ENCODE results near the gene DYNLT2B.
"Not testable (repeated sequence)": the region's sequence is repeated elsewhere in the genome, so short reads cannot be mapped to it uniquely, and the experiment has no call there.

The DYNLT2B gene

DNA sequence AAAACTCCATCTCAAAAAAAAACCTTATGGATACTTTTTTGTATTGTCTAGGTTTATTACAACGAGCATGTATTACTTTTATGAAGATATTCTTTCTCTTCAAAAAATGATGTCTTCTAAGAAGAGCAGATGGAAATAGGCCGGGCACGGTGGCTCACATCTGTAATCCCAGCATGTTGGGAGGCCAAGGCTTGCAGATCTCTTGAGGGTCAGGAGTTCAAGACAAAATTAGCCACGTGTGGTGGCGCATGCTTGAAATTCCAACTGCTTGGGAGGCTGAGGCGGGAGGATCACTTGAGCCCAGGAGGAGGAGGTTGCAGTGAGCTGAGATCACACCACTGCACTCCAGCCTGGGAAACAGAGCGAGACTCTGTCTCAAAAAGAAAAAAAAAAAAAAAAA lies 4.0 kb downstream of the DYNLT2B start:
- not testable (repeated sequence) for H3K9me3 ChIP-seq (ENCODE audit: control insufficient read depth, low read length); DNase-seq; H3K36me3 ChIP-seq (ENCODE audit: control insufficient read depth, insufficient read depth, low read length); H3K27ac ChIP-seq (ENCODE audit: insufficient read depth, low read length, poor library complexity, severe bottlenecking); H3K4me1 ChIP-seq (ENCODE audit: control insufficient read depth, insufficient read depth, low read length, poor library complexity, severe bottlenecking); H3K27me3 ChIP-seq (replicated peaks; ENCODE audit: control insufficient read depth, insufficient read depth, low read length, poor library complexity, severe bottlenecking); H3K4me3 ChIP-seq (ENCODE audit: insufficient read depth, low read depth, low read length, poor library complexity, severe bottlenecking)

GRCh38 chr3:196302960-196303359 lies 15.1 kb downstream of the DYNLT2B start:
- DNase-seq; H3K36me3 ChIP-seq (ENCODE audit: control insufficient read depth, insufficient read depth, low read length); H3K4me3 ChIP-seq (ENCODE audit: insufficient read depth, low read depth, low read length, poor library complexity, severe bottlenecking); H3K4me1 ChIP-seq (ENCODE audit: control insufficient read depth, insufficient read depth, low read length, poor library complexity, severe bottlenecking); H3K27me3 ChIP-seq (replicated peaks; ENCODE audit: control insufficient read depth, insufficient read depth, low read length, poor library complexity, severe bottlenecking); H3K9me3 ChIP-seq (ENCODE audit: control insufficient read depth, low read length); H3K27ac ChIP-seq (ENCODE audit: insufficient read depth, low read length, poor library complexity, severe bottlenecking): not testable (repeated sequence)

- not testable (repeated sequence) for DNase-seq; H3K4me3 ChIP-seq (ENCODE audit: insufficient read depth, low read depth, low read length, poor library complexity, severe bottlenecking); H3K4me1 ChIP-seq (ENCODE audit: control insufficient read depth, insufficient read depth, low read length, poor library complexity, severe bottlenecking); H3K27ac ChIP-seq (ENCODE audit: insufficient read depth, low read length, poor library complexity, severe bottlenecking); H3K9me3 ChIP-seq (ENCODE audit: control insufficient read depth, low read length); H3K36me3 ChIP-seq (ENCODE audit: control insufficient read depth, insufficient read depth, low read length); H3K27me3 ChIP-seq (replicated peaks; ENCODE audit: control insufficient read depth, insufficient read depth, low read length, poor library complexity, severe bottlenecking)
Measured at GRCh38 chr3:196302551-196302950, 15.5 kb downstream of the DYNLT2B start.

DNA sequence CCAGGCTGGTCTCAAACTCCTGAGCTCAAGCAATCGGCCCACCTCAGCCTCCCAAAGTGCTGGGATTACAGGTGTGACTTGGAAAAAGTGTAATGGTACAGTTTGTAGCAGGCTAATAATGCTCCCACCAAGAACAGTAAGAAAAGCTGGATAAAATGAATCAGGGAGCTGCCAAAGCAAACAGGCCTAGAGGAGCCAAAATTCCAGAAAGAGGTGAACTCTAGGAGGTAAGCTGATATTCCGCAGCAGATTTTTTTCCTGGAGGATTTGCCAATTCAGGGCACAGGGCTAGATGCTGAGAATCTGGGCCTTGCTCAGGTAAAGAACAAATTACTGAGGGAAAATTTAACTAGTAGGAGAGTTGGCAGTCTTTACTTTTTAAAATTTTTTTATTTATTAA lies 19.5 kb downstream of the DYNLT2B start:
- H3K27ac ChIP-seq (ENCODE audit: insufficient read depth, low read length, poor library complexity, severe bottlenecking) = no peak overlapping the region
- H3K4me3 ChIP-seq (ENCODE audit: insufficient read depth, low read depth, low read length, poor library complexity, severe bottlenecking) = no peak overlapping the region
- H3K9me3 ChIP-seq (ENCODE audit: control insufficient read depth, low read length) = no peaks in the 10 kb centered on the region
- H3K36me3 ChIP-seq (ENCODE audit: control insufficient read depth, insufficient read depth, low read length) = no peaks in the 10 kb centered on the region
- no peak for DNase-seq
- H3K27me3 ChIP-seq (replicated peaks; ENCODE audit: control insufficient read depth, insufficient read depth, low read length, poor library complexity, severe bottlenecking) = no peaks in the 10 kb centered on the region
- no peaks in the 10 kb centered on the region for H3K4me1 ChIP-seq (ENCODE audit: control insufficient read depth, insufficient read depth, low read length, poor library complexity, severe bottlenecking)

- Histone ChIP-seq H3K27me3 (replicated peaks; ENCODE audit: control insufficient read depth, insufficient read depth, low read length, poor library complexity, severe bottlenecking) (no peaks in the 10 kb centered on the region), H3K27ac (ENCODE audit: insufficient read depth, low read length, poor library complexity, severe bottlenecking) (no peak overlapping the region), H3K9me3 (ENCODE audit: control insufficient read depth, low read length) (no peaks in the 10 kb centered on the region), H3K36me3 (ENCODE audit: control insufficient read depth, insufficient read depth, low read length) (no peaks in the 10 kb centered on the region), H3K4me3 (ENCODE audit: insufficient read depth, low read depth, low read length, poor library complexity, severe bottlenecking) (no peak overlapping the region), H3K4me1 (ENCODE audit: control insufficient read depth, insufficient read depth, low read length, poor library complexity, severe bottlenecking) (no peaks in the 10 kb centered on the region)
- no peak for DNase-seq
Measured at GRCh38 chr3:196292286-196292923, 25.6 kb downstream of the DYNLT2B start.

- H3K4me1 ChIP-seq (ENCODE audit: control insufficient read depth, insufficient read depth, low read length, poor library complexity, severe bottlenecking) = peaks cover 15% of the 10 kb centered on the region
- no peaks in the 10 kb centered on the region for H3K27me3 ChIP-seq (replicated peaks; ENCODE audit: control insufficient read depth, insufficient read depth, low read length, poor library complexity, severe bottlenecking)
- peak overlapping the region; percentile 83 for H3K4me3 ChIP-seq (ENCODE audit: insufficient read depth, low read depth, low read length, poor library complexity, severe bottlenecking)
- peak overlapping the region; percentile 78 for H3K27ac ChIP-seq (ENCODE audit: insufficient read depth, low read length, poor library complexity, severe bottlenecking)
- DNase-seq = peak in 1 of 3 donors; percentile 34
- no peaks in the 10 kb centered on the region for H3K36me3 ChIP-seq (ENCODE audit: control insufficient read depth, insufficient read depth, low read length)
- H3K9me3 ChIP-seq (ENCODE audit: control insufficient read depth, low read length) = no peaks in the 10 kb centered on the region
Measured at GRCh38 chr3:196288141-196288460, 29.9 kb downstream of the DYNLT2B start.

- no peaks in the 10 kb centered on the region for H3K27me3 ChIP-seq (replicated peaks; ENCODE audit: control insufficient read depth, insufficient read depth, low read length, poor library complexity, severe bottlenecking)
- H3K27ac ChIP-seq (ENCODE audit: insufficient read depth, low read length, poor library complexity, severe bottlenecking) = peak within 1 kb of the TSS; percentile 78
- DNase-seq = peak; percentile 57 to 68 (median 62)
- no peaks in the 10 kb centered on the region for H3K9me3 ChIP-seq (ENCODE audit: control insufficient read depth, low read length)
- no peaks in the 10 kb centered on the region for H3K36me3 ChIP-seq (ENCODE audit: control insufficient read depth, insufficient read depth, low read length)
- H3K4me3 ChIP-seq (ENCODE audit: insufficient read depth, low read depth, low read length, poor library complexity, severe bottlenecking) = peak within 1 kb of the TSS; percentile 83
- peaks cover 15% of the 10 kb centered on the region for H3K4me1 ChIP-seq (ENCODE audit: control insufficient read depth, insufficient read depth, low read length, poor library complexity, severe bottlenecking)
Measured at GRCh38 chr3:196287440-196288140, 30.4 kb downstream of the DYNLT2B start, which contains the start of gene PCYT1A. TSS of gene PCYT1A (minus strand) at chr3:196287726. CDS start at chr3:196270531, 17,195 bp downstream.

DNA sequence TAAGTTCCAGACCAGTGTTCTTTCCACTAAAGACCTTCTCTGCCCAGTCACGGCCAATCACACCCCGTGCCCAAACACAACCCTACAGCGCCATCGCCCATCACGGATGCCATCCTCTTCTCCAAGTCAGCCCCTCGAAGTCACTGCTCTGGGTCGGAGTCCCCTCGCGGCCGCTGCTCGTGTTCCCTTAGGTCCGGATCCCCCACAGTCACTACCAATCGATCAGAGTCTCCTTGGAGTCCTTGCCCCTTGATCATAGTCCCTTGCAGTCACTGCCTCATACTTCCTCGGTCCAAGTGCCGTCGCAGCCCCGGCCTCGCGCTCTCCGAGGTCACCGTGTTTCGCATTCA lies 31.0 kb downstream of the DYNLT2B start:
- Histone ChIP-seq H3K36me3 (ENCODE audit: control insufficient read depth, insufficient read depth, low read length) (no peaks in the 10 kb centered on the region), H3K27me3 (replicated peaks; ENCODE audit: control insufficient read depth, insufficient read depth, low read length, poor library complexity, severe bottlenecking) (no peaks in the 10 kb centered on the region), H3K4me3 (ENCODE audit: insufficient read depth, low read depth, low read length, poor library complexity, severe bottlenecking) (peak overlapping the region; percentile 83), H3K4me1 (ENCODE audit: control insufficient read depth, insufficient read depth, low read length, poor library complexity, severe bottlenecking) (peaks cover 15% of the 10 kb centered on the region), H3K27ac (ENCODE audit: insufficient read depth, low read length, poor library complexity, severe bottlenecking) (peak overlapping the region; percentile 78), H3K9me3 (ENCODE audit: control insufficient read depth, low read length) (no peaks in the 10 kb centered on the region)
- peak in 2 of 3 donors; percentile 6 to 13 for DNase-seq

- Histone ChIP-seq H3K4me1 (ENCODE audit: control insufficient read depth, insufficient read depth, low read length, poor library complexity, severe bottlenecking) (peaks cover 15% of the 10 kb centered on the region), H3K27me3 (replicated peaks; ENCODE audit: control insufficient read depth, insufficient read depth, low read length, poor library complexity, severe bottlenecking) (no peaks in the 10 kb centered on the region), H3K36me3 (ENCODE audit: control insufficient read depth, insufficient read depth, low read length) (no peaks in the 10 kb centered on the region), H3K27ac (ENCODE audit: insufficient read depth, low read length, poor library complexity, severe bottlenecking) (no peak overlapping the region), H3K4me3 (ENCODE audit: insufficient read depth, low read depth, low read length, poor library complexity, severe bottlenecking) (no peak overlapping the region), H3K9me3 (ENCODE audit: control insufficient read depth, low read length) (no peaks in the 10 kb centered on the region)
- DNase-seq = no peak
Measured at GRCh38 chr3:196284396-196284795, 33.6 kb downstream of the DYNLT2B start.

GRCh38 chr3:196281962-196282361 lies 36.1 kb downstream of the DYNLT2B start:
- H3K4me1 ChIP-seq (ENCODE audit: control insufficient read depth, insufficient read depth, low read length, poor library complexity, severe bottlenecking) = peaks cover 15% of the 10 kb centered on the region

More at GRCh38 chr3:196281962-196282361, 36.1 kb downstream of the DYNLT2B start:
- no peak overlapping the region for H3K4me3 ChIP-seq (ENCODE audit: insufficient read depth, low read depth, low read length, poor library complexity, severe bottlenecking)
- no peak for DNase-seq
- H3K9me3 ChIP-seq (ENCODE audit: control insufficient read depth, low read length) = no peaks in the 10 kb centered on the region
- H3K27me3 ChIP-seq (replicated peaks; ENCODE audit: control insufficient read depth, insufficient read depth, low read length, poor library complexity, severe bottlenecking) = no peaks in the 10 kb centered on the region
- H3K36me3 ChIP-seq (ENCODE audit: control insufficient read depth, insufficient read depth, low read length) = no peaks in the 10 kb centered on the region
- peak overlapping the region; percentile 5 for H3K27ac ChIP-seq (ENCODE audit: insufficient read depth, low read length, poor library complexity, severe bottlenecking)

Data from effector memory CD4-positive, alpha-beta T cell (primary cell).